H1 (cell line): ENCODE data around the gene SPEM1.
A peak's percentile ranks its signal among the peaks of the same experiment; 100 is the strongest.

Experiments used
- CEBPB ChIP-seq: IDR thresholded peaks from 2 replicates; pipeline ENCODE4 v1.6.1; 2012; ENCODE audit warnings: low read depth, low read length
- CHD2 ChIP-seq: IDR thresholded peaks from 2 replicates; pipeline ENCODE4 v1.6.1; 2012; ENCODE audit warnings: low read length, improper control_type of control experiment
- CTCF ChIP-seq, 3 experiments: IDR thresholded peaks; 1 replicate in 2 of 3; 2 replicates in 1 of 3; pipeline versions ENCODE4 v1.5.1 to v1.6.1; 2011; ENCODE audit warnings: low read length in 3 of 3, mild to moderate bottlenecking in 3 of 3, inconsistent platforms in 2 of 3, low read depth in 1 of 3, moderate library complexity in 1 of 3; ENCODE audit not compliant: insufficient read depth in 1 of 3; ENCODE audit errors: control extremely low read depth in 1 of 3
- EZH2 ChIP-seq: fragments of 200-600 bp; sonication (generic); IDR thresholded peaks from 2 replicates; pipeline ENCODE4 v1.7.1; 2012; ENCODE audit warnings: low read depth, mild to moderate bottlenecking, moderate library complexity, low read length, inconsistent platforms; ENCODE audit not compliant: severe bottlenecking
- YY1 ChIP-seq: IDR thresholded peaks from 2 replicates; pipeline ENCODE4 v1.6.1; 2011; ENCODE audit warnings: low read depth, mild to moderate bottlenecking, low read length

- 0 out of 2 replicates have a peak, but pooled peaks have one; percentile 13 for TF ChIP-seq CEBPB
- peak; percentile 15; the same call in 1 of the 2 replicates for TF ChIP-seq CHD2
- peak; percentile 63 to 99 (median 79) for TF ChIP-seq CTCF (IDR thresholded peaks at IDR 0.05; ENCODE audit: control extremely low read depth in 1 of 3, insufficient read depth in 1 of 3, low read depth in 1 of 3, low read length in 3 of 3)
- TF ChIP-seq YY1: peak; percentile 79
- TF ChIP-seq EZH2: no peak
Observed at GRCh38 chr17:7436556-7437368, 16.6 kb downstream of the SPEM1 start.
